Measurements from ENCODE around the gene SOX8.

The SOX8 gene

DNA sequence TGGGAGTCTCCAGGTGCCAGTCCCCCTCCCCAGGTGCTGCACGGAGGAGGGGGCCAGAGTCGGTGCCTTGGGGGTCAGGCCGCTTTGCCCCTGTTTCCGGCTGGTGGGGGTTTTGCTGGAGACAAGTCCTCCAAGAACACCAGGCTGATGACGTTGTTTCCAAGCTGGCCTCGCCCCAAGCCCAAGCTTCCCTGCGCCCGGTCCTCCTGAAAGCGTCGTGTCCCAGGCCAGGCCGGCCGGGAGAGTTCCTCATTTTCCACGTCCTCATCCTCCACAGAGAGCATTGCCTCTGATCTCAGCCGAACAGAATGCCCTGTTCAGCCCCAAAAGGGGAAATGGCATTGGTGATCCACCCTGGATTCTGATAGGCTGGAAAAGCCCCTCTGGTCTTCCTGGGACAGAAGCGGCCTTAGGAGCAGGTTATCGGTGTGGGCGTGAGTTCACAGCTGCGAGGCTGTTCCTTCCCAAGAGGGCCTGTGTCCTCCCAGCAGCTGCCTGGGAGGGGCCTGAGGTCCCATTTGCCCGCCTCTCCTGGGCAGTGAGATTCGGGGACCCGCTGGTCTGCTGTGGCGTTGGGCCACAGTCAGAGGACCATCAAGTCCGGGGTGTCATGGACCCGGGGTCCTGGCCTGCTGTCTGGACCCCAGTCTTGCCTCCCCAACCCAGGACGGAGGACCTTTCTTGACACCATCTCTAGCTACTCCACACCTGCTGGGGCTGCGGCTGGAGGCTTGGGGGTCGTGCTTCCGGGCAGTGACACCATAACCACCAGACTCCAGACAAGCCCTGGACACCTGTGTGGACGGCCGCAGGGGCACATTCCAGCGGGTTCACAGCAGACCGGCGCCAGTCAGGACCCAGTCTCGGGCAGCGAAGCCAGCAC is 7.1 kb downstream of the SOX8 start:
- no peak for DNase-seq (ENCODE audit: low read depth)

DNA sequence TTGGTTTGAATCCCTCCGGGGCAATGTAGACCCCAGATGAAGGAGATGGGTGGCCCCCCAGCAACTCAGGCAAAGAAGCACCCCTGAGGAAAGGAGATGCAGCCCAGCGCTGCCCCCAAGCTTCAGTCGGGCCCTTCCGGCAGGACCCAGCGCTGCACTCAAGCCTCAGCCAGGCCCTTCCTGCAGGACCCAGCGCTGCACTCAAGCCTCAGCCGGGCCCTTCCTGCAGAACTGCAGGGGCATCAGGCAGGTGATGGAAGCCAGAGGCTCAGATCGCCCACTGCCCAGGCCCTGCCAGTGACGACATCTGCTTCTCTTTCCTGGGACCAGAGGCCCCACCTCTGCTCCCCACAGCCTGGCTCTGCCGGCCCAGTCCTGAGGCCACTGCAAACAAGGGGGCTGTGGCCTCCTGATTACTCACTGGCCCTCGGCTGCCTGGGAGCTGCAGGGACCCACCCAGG is 7.8 kb downstream of the SOX8 start:
- DNase-seq (ENCODE audit: low read depth): no peak

GRCh38 chr16:990516-991291 is 9.1 kb downstream of the SOX8 start:
- DNase-seq (ENCODE audit: low read depth): no peak

DNA sequence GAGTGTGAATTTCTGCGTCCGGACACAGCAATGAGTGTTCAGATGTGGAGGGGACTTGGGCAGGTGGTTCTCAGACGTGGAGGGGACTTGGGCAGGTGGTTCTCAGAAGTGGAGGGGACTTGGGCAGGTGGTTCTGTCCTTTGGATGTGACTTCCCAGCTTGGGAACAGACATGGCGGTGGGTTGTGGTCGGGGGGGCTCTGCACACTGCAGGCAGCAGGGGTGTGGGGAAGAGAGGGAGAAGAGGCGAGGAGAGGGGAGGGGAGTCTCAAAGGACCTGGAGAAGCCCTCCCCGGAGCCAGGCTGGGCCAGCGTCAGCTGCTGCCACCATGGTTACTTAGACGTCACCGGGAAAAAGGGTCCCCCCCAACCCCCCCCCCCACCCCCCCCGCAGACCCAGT is 9.8 kb downstream of the SOX8 start:
- DNase-seq (ENCODE audit: low read depth): no peak

DNA sequence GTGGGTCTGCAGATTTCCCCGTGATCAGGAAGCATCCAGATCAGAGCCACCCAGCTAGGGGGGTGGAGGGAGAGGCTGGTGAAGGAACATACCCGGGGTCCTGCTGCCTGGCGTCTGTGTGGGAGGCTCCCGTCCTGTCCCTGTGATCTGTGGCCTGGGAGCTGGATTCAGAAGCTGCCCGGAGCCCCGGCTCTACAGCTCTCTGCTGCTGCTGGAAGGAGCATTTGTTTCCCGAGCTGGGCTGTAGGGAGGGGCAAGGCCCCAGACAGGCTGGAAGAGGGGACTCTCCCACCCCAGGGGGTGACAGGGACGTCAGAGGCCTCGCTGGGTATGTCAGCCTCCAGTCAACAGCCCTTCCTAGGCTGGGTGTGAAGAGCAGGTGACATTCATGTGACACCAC is 10.2 kb downstream of the SOX8 start:
- DNase-seq (ENCODE audit: low read depth): no peak

- DNase-seq (ENCODE audit: low read depth): no peak
These were observed 12.2 kb downstream of the SOX8 start for GRCh38 chr16:993731-994130.

GRCh38 chr16:995087-995486 is 13.5 kb downstream of the SOX8 start:
- DNase-seq (ENCODE audit: low read depth): no peak

DNA sequence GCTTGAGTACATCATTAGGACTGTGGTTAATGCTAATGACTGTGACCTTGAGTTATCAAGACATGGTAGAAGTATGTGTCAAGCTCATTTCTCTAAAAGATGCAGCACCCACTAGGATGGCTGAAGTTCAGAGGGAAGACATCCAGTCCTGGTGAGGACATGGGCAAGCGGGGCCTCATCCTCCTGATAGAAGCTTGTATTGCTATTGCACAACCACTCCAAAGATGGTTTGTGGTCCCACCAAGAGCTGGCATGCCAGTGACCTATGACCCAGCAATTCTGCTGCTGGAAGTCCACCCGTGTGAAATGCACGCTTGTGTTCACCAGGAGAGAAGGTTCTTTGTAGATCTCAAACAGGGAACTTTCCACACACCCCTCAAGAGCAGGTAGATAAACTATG is 14.2 kb downstream of the SOX8 start:
- DNase-seq (ENCODE audit: low read depth): no peak

DNA sequence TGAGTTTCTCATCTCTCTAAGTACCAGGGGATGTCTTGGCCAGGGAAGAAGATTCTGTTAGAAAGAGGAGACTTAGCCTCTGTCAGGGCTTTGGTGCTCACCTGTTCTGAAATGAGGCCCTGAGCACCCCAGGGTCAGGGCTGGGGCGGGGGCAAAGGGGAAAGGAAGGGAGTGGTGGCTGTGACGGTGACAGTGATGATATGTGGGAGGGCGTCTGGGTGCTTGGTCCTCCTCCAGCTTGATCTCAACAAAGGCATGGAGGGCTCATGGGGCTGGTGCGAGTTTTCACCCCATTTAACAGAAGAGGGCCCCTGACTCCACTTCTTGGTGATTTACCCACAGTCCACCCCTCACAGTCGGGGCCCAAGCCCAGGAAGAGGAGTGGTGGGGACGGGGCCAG is 15.1 kb downstream of the SOX8 start:
- no peak for DNase-seq (ENCODE audit: low read depth)

DNA sequence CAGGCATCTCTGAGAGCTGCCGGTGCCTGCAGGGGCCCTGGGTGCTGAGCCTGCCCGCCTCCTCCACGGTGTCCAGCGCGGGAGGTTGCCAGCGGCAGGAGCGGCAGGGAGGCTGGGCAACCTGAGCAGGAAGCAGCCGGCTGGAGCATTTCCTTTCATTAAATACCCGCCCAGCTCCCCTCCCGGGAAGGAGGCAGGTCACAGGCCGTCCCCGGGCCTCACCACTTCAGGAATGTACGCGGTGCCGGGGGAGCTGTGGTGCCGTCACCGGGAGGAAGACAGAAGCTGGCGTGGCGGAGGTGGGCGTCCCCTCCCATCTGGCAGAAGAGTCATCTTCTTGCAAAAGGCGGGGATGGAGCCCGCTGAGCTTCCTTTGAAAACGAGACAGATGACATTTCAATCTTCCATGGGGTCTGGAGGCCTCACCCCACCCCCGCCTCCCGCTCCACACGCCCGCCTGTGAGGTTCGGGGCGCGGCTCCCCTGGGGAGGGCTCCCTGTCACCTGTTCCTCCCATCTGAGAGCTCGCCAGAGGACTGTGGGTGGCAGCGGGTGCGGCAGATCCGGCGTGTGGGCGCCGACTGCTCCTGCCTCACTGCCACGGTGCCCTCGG is 16.0 kb downstream of the SOX8 start:
- DNase-seq (ENCODE audit: low read depth): peak; percentile 38

DNA sequence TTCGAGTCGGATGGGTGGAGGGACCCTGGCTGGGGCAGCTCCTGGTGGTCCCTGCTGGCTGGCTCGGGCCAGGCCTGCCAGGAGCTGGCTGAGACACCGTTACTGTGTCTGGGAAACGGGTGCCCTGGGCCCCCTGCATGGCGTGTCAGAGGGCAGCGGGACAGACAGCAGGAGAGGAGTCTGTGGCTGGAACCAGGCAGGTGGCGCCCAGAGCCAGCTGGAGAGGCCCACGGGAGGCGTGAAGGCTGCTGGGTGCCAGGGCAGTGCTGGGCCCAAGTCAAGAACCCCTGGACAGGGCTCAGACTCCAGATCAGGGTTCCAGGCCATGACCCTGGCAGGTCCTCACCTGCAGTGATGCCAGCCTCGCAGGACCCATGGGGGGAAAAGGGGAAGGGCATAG is 16.6 kb downstream of the SOX8 start:
- DNase-seq (ENCODE audit: low read depth): no peak

DNA sequence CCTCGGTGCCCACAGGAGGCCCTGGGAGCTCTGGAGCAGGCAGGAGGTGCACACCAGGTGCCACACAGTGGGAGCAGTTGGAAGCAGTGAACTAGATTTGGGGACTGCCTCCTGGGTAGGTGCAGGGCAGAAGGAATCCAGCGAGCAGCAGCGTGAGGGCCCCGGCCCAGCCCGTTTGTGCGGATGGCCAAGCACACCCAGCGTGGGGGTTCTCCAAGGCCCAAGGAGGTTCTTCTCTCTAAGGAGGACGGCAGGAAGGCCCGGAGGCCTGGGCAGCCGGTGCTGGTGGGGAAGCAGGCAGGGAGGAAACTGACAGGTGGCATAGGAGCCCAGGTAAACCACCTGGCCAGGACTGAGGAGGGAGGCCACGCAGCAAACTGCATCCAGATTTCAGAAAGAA is 17.0 kb downstream of the SOX8 start:
- DNase-seq (ENCODE audit: low read depth): no peak

GRCh38 chr16:999677-1000076 is 18.1 kb downstream of the SOX8 start:
- no peak for DNase-seq (ENCODE audit: low read depth)

- DNase-seq (ENCODE audit: low read depth): no peak
These were observed 19.0 kb downstream of the SOX8 start for GRCh38 chr16:1000608-1001007.

DNA sequence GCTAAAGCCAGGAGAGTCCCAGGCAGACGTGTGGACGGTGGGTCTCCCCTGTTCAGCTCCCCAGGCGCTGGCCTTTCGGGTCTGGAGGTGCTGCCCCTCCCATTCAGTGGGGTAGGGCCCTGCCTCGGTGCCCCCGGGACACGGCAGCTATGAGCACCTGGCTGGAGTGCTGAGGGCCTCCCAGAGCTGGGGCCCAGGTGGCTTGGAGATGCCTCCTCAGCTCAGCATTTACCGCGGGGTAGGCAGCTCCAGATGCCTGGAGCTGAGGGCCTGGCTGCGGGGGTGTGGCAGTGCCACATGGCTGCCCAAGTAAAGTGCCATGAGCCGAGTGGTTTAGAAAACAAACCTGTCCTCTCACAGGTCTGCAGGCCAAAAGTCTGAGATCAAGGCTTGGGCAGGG is 19.5 kb downstream of the SOX8 start:
- DNase-seq (ENCODE audit: low read depth): no peak

- DNase-seq (ENCODE audit: low read depth): peak; percentile 75
These were observed 21.0 kb downstream of the SOX8 start for GRCh38 chr16:1002399-1003166.

DNA sequence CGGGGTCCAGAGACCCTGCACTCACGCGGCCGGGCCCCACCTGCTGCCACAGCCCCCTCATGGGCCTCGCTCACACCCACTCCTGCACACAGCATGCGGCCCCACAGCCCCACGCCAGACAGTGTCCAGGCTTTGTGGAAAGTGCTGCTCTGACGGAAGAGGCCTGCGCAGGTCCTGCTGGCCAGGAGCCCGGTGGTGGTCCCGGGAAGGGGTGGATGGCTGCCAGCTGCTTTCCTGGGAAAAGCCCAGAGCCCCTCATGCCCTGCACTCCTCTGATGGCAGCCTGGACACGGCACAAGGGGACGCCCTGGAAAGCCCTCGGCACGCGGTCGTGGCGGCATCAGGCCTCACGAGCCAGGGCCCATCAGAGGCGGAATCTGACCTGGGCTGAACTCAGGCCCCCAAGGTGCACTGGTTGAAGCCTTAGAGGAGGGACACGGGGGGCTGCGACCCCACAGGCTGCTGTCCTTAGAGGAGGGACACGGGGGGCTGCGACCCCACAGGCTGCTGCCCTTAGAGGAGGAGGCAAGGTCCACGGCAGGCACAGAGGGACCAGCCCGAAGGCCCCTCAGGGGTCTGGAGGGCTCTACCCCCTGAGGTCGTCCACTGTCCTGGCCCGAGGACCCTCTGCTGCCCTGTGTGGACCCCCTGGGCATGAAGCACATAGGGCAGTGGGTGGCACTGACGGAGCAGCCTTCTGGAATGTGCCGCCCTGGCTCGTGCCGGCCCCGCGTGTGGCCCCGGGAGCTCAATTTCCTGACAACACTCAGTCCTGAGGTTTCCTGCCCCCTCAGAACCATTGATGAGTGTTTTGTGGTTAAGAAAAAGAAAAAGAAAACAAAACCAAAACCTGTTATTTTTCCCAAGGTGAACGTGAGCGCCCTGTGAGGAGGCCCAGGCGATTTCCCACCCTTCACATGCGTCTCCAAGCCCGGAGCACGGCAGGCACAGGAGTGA is 22.1 kb downstream of the SOX8 start:
- peak; percentile 49 for DNase-seq (ENCODE audit: low read depth)

- DNase-seq (ENCODE audit: low read depth): no peak
These were observed 23.7 kb downstream of the SOX8 start for GRCh38 chr16:1005286-1005685.

GRCh38 chr16:1006781-1007180 is 25.2 kb downstream of the SOX8 start:
- DNase-seq (ENCODE audit: low read depth): no peak

DNA sequence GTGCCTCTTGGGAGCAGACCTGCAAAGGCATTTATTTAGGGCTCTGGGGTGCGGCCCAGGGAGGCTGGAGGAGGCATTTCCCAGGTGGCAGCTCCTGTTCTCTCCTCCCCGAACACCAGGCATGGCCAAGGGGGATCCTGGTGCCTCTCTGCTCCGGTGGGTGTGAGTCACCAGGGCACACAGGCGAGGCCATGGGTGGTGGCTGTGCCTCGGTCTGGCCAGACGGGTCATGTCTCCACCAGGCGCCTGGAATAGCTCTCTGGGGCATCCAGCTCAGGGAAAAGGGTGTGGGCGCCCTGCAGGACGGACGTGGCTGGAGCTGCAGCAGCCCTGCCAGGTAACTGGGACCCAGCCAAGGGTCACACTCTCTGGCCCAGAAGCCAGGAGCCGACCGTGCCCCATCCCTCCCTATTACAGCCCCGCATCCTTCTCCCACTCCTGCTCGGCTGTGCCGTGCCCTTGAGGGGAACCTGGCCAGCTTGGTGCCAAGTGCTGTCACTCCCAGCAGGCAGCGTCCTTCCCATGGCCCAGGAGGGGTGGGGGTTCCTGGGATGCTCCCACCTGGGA is 25.8 kb downstream of the SOX8 start:
- no peak for DNase-seq (ENCODE audit: low read depth)

DNA sequence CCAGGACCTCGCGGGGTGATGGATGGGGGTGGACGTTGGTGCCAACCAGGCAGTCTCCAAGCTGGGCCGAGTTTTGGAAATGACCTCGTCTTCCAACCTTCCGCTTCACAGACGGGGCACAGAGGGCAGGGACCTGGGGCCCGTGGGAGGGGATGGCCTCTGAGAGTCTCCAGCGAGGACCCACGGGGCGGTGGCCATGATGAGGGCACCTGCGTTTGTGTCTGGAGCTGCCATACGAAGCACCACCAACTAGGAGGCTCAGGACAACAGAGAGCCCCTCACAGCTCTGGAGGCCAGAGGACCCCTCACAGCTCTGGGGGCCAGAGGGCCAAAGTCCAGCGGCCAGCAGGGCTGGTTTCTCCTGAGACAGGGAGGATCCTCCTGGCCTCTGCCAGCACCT is 26.5 kb downstream of the SOX8 start:
- DNase-seq (ENCODE audit: low read depth): no peak

Measured in activated T-cell treated with anti-CD3 and anti-CD28 coated beads for 48 hours (primary cell).